Adrenal gland (tissue), 19 donors: Measurements from ENCODE around the gene ARF6. TPM values are rescaled to one million over a fixed set of nuclear protein-coding genes. Genes with fewer than 3 reads are reported as not detected.

Experiments used
- DNase-seq, 7 donors: peaks; one replicate each; pipeline ENCODE4 v3.0.0-alpha.2; 2019 to 2020
- H3K27ac ChIP-seq, 5 donors: fragments of 200-600 bp; sonication (generic) in 4 of 5; 1 replicate in 3 of 5; 2 replicates in 2 of 5; pipeline versions ENCODE4 v1.5.1 to v1.8.0; 2016 to 2020; ENCODE audit warnings: mild to moderate bottlenecking in 1 of 5
- H3K27me3 ChIP-seq: fragments of 200-600 bp; 2 replicates; pipeline ENCODE4 v1.8.0; 2021
- H3K36me3 ChIP-seq, 2 donors: fragments of 200-600 bp; replicated peaks in 1 of 2; 1 replicate in 1 of 2; 2 replicates in 1 of 2; pipeline versions ENCODE4 v1.5.1 to v1.8.0; 2018 to 2022
- H3K4me1 ChIP-seq, 2 donors: fragments of 200-600 bp; replicated peaks in 1 of 2; 1 replicate in 1 of 2; 2 replicates in 1 of 2; pipeline versions ENCODE4 v1.5.1 to v1.8.0; 2018 to 2021
- H3K4me3 ChIP-seq, 4 donors: fragments of 200-600 bp; sonication (generic) in 3 of 4; one replicate each; pipeline ENCODE4 v1.5.1; 2016 to 2018
- H3K9me3 ChIP-seq, 3 donors: fragments of 200-600 bp; sonication (generic) in 1 of 3; replicated peaks in 1 of 3; 1 replicate in 2 of 3; 2 replicates in 1 of 3; pipeline versions ENCODE4 v1.5.1 to v1.8.0; 2016 to 2021
- POLR2A ChIP-seq, 2 donors: fragments of 450-650 bp; IDR thresholded peaks; one replicate each; pipeline ENCODE4 v1.6.1; 2017; ENCODE audit warnings: antibody characterized with exemption in 2 of 2, mild to moderate bottlenecking in 2 of 2, moderate library complexity in 1 of 2
- WGBS, 4 donors: extraction: QIAGEN DNeasy Blood & Tissue Kit in 2 of 4; methylation state at CpG; one replicate each; pipeline versions ENCODE4 v1.1.5 to v1.1.7; 2013 to 2017; 5-methylcytosine and 5-hydroxymethylcytosine counted together
- intact Hi-C, 2 donors: fragments of 100-400 bp; cut with DNase I; formaldehyde crosslinking; loops; one replicate each; pipeline versions ENCODE4 v1.14.1 to v1.15.0; 2022 to 2023
- long read RNA-seq, 10 donors: library from polyadenylated mRNA in 3 of 10; unstranded in 2 of 10; stranded (forward) in 1 of 10; transcript quantifications; one replicate each; pipeline ENCODE4 v2.0.0 and lab custom pipeline, GENCODE V29; 2021 to 2026
- polyA plus RNA-seq, 3 donors: library from polyadenylated mRNA; stranded (reverse); fragments of 200-250 nt in 2 of 3; fragments of 350-450 nt in 1 of 3; fragmentation: Illumina TruSeq in 1 of 3; extraction: RNeasy Lipid Tissue Mini Kit (QIAGEN cat#74804) in 1 of 3; gene quantifications; one replicate each; pipeline ENCODE4 v1.2.3, GENCODE V29; 2013 to 2014
- total RNA-seq, 9 donors: library from RNA; depleted of rRNA in 4 of 9; stranded (reverse); fragments of >200 nt in 4 of 9; fragments of 120-200 nt in 1 of 9; fragmentation: NEBNext Ultra II Directional in 1 of 9; extraction: Animal tissue kit (Norgen Biotek cat#: 25700) in 1 of 9; gene quantifications; one replicate each; pipeline versions ENCODE4 v1.1.0 to v1.2.4, GENCODE V29; 2013 to 2023
- TF ChIP-seq, protein P1 (sequence below), 6 experiments: fragments of 450-650 bp in 4 of 6; fragments of 200-600 bp in 2 of 6; sonication (generic) in 1 of 6; IDR thresholded peaks; 1 replicate in 5 of 6; 2 replicates in 1 of 6; pipeline versions ENCODE4 v1.5.1 to v1.8.0; 2016 to 2021; ENCODE audit warnings: antibody characterized with exemption in 6 of 6, mild to moderate bottlenecking in 2 of 6, moderate library complexity in 1 of 6
- donor health status: healthy with polysubstance abuse.
- donor health status: Bipolar disorder and iron deficiency.
- donor health status: DM: yes; HTN: yes; CAD: no.
- donor health status: DM: no; HTN: no; CAD: no.
- donor health status: DM: no; HTN: no; CAD: no.
- donor health status: DM: yes; HTN: yes; CAD: no.

Gene ARF6
- 10 to 100 TPM; 26.4 to 65.8 (median 49.6) TPM for total RNA-seq
- 10 to 100 TPM; 13.6 to 49.2 (median 17.9) TPM for polyA plus RNA-seq
- long read RNA-seq, donor 1, transcript ARF6-201 (2 exons, 3,865 nt), result major isoform, 30 of 30 reads
- long read RNA-seq, donor 1, partial matches to known transcripts, result 0 of 30 reads
- long read RNA-seq, donor 1, other reads (novel, unspliced or antisense), result 0 of 30 reads
- long read RNA-seq, donor 2, transcript ARF6-201 (2 exons, 3,865 nt), result major isoform, 25 of 52 reads
- long read RNA-seq, donor 2, partial matches to known transcripts, result 27 of 52 reads
- long read RNA-seq, donor 2, other reads (novel, unspliced or antisense), result 0 of 52 reads
- long read RNA-seq, donor 3, transcript ARF6-201 (2 exons, 3,865 nt), result major isoform, 23 of 23 reads
- long read RNA-seq, donor 3, partial matches to known transcripts, result 0 of 23 reads
- long read RNA-seq, donor 3, other reads (novel, unspliced or antisense), result 0 of 23 reads
- long read RNA-seq, donor 4, partial matches to known transcripts, result 0 of 27 reads
- long read RNA-seq, donor 4, other reads (novel, unspliced or antisense), result 27 of 27 reads
- long read RNA-seq, donor 5, transcript ARF6-201 (2 exons, 3,865 nt), result major isoform, 196 of 229 reads
- long read RNA-seq, donor 5, partial matches to known transcripts, result 0 of 229 reads
- long read RNA-seq, donor 5, other reads (novel, unspliced or antisense), result 33 of 229 reads
- long read RNA-seq, donor 6, partial matches to known transcripts, result 0 of 22 reads
- long read RNA-seq, donor 6, other reads (novel, unspliced or antisense), result 22 of 22 reads
- long read RNA-seq, donor 7, transcript ARF6-201 (2 exons, 3,865 nt), result major isoform, 16 of 69 reads
- long read RNA-seq, donor 7, partial matches to known transcripts, result 53 of 69 reads
- long read RNA-seq, donor 7, other reads (novel, unspliced or antisense), result 0 of 69 reads
- long read RNA-seq, donor 8, transcript ARF6-201 (2 exons, 3,865 nt), result major isoform, 53 of 53 reads
- long read RNA-seq, donor 8, partial matches to known transcripts, result 0 of 53 reads
- long read RNA-seq, donor 8, other reads (novel, unspliced or antisense), result 0 of 53 reads
- long read RNA-seq, donor 9, transcript ARF6-201 (2 exons, 3,865 nt), result major isoform, 19 of 19 reads
- long read RNA-seq, donor 9, partial matches to known transcripts, result 0 of 19 reads
- long read RNA-seq, donor 9, other reads (novel, unspliced or antisense), result 0 of 19 reads
- long read RNA-seq, donor 10, transcript ARF6-201 (2 exons, 3,865 nt), result major isoform, 11 of 11 reads
- long read RNA-seq, donor 10, partial matches to known transcripts, result 0 of 11 reads
- long read RNA-seq, donor 10, other reads (novel, unspliced or antisense), result 0 of 11 reads

DNA sequence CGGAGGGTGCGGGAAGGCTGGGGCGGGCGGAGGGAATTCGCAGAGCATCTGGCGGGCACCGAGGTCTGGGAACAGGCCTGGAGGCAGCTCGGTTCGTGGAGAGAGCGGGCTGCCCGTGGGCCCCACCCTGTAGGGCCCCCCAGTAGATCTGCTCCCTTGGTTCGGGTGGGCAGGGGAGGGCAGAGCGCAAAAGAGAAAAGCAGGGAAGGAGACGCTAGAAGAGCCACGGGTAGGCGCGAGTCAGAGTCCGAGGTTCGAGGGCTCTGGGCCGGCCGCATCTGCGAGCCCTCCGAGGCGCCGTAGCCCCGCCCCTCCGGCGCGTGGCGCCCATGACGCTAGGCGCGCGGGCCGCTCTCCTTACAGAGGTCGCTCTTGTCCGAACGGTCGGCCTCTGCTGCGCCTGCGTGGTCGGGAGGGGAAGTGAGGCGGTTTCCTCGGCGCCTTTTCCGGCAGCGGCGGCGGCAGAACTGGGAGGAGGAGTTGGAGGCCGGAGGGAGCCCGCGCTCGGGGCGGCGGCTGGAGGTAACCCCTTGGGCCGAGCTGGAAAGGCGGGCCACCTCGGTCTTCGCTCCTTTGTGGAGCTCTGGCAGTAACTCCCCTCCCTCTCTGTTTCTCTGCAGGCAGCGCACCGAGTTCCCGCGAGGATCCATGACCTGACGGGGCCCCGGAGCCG lies at the start of gene ARF6:
TSS of gene ARF6 (plus strand) at position 447 of the 673 bp plus-strand sequence. CDS start 655 bp downstream, outside the sequence.
- DNase-seq, result peak; percentile 98 to 99 (median 99)
- TF ChIP-seq, protein P1, sequence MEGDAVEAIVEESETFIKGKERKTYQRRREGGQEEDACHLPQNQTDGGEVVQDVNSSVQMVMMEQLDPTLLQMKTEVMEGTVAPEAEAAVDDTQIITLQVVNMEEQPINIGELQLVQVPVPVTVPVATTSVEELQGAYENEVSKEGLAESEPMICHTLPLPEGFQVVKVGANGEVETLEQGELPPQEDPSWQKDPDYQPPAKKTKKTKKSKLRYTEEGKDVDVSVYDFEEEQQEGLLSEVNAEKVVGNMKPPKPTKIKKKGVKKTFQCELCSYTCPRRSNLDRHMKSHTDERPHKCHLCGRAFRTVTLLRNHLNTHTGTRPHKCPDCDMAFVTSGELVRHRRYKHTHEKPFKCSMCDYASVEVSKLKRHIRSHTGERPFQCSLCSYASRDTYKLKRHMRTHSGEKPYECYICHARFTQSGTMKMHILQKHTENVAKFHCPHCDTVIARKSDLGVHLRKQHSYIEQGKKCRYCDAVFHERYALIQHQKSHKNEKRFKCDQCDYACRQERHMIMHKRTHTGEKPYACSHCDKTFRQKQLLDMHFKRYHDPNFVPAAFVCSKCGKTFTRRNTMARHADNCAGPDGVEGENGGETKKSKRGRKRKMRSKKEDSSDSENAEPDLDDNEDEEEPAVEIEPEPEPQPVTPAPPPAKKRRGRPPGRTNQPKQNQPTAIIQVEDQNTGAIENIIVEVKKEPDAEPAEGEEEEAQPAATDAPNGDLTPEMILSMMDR (IDR thresholded peaks at IDR 0.05), result peak in 3 of 6 experiments; percentile 5 to 16 (median 12)
- peak; percentile 85 to 97 for TF ChIP-seq POLR2A (IDR thresholded peaks at IDR 0.05)
- Histone ChIP-seq H3K9me3 (no peaks in the 10 kb centered on the region), H3K4me1 (peaks cover 30 to 40% of the 10 kb centered on the region in 2 donors), H3K27ac (peak within 1 kb of the TSS; percentile 95 to 100 (median 99)), H3K36me3 (peaks cover 0 to 4% of the 10 kb centered on the region in 2 donors), H3K4me3 (peak within 1 kb of the TSS; percentile 75 to 95 (median 86)), H3K27me3 (no peaks in the 10 kb centered on the region)
- intact Hi-C loops, result loop anchor here (10.0 kb wide), 1 partner anchor 112 kb away; no protein-coding TSS in a partner anchor
- 0 to 1% (median 0%) methylated on average over 16 to 66 of the region's 66 CpGs for WGBS, 4 donors

DNA sequence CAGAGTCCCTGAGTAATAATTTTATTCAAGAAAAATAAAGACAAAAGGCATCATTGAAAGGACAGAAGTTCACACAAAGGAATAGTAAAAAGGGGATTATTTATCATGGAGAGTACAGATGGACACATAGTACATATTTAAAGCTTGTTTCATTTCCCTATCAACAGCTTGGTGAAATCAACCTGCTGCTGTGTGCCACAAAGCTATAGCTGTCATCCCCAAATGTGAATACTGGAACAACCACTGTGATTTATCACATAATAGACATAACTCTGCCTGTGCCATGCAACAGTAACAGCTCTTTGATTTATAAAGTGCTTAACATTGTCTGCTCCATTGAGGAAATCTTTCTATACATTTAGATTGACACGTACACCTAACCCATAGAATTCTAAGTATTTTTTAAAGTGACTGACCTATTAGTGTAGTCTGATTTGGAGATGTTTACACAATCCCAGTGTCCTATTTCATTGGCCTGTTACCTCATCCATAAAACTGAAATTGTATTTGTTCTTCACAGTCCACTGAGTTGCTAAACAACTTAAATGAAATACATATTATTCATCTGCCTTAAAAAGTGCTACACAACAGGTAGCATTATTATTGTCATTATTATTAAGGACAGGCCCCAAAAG lies 43.6 kb upstream of the ARF6 start:
- Histone ChIP-seq H3K27me3 (no peaks in the 10 kb centered on the region), H3K4me1 (peaks cover 12 to 16% of the 10 kb centered on the region in 2 donors), H3K9me3 (no peaks in the 10 kb centered on the region), H3K4me3 (no peak overlapping the region), H3K36me3 (peaks cover 0 to 51% of the 10 kb centered on the region in 2 donors), H3K27ac (no peak overlapping the region)
- WGBS, 4 donors, result 85 to 97% (median 91%) methylated on average over 1 of the region's 1 CpG
- intact Hi-C loops, result no loop called here
- no peak for DNase-seq
- TF ChIP-seq, protein P1 (IDR thresholded peaks at IDR 0.05), result no peak
- no peak for TF ChIP-seq POLR2A (IDR thresholded peaks at IDR 0.05)

- H3K27ac ChIP-seq, result peak overlapping the region in 4 of 5 donors; percentile 86 to 94 (median 92)
- peaks cover 12 to 16% of the 10 kb centered on the region in 2 donors for H3K4me1 ChIP-seq
- WGBS, 4 donors, result 6 to 10% (median 7%) methylated on average over 7 of the region's 7 CpGs
- H3K9me3 ChIP-seq, result no peaks in the 10 kb centered on the region
- peaks cover 0 to 28% of the 10 kb centered on the region in 2 donors for H3K36me3 ChIP-seq
- intact Hi-C loops, result no loop called here
- no peak for DNase-seq
- TF ChIP-seq, protein P1 (IDR thresholded peaks at IDR 0.05), result no peak
- no peak for TF ChIP-seq POLR2A (IDR thresholded peaks at IDR 0.05)
- H3K27me3 ChIP-seq, result no peaks in the 10 kb centered on the region
- H3K4me3 ChIP-seq, result peak overlapping the region in 3 of 4 donors; percentile 50 to 92 (median 81)
Observed at GRCh38 chr14:49851813-49852212, 41.1 kb upstream of the ARF6 start.
